HEK293 (cell line): ENCODE measurements around the gene PEX14.

Experiments
- AEBP2 ChIP-seq: fragments of 450-650 bp; formaldehyde crosslinking; IDR thresholded peaks from 2 replicates; pipeline ENCODE4 v1.5.1; 2016; ENCODE audit warnings: missing biosample characterization, missing genetic modification characterization, borderline replicate concordance
- BCL11A ChIP-seq: fragments of 450-650 bp; formaldehyde crosslinking; IDR thresholded peaks from 2 replicates; pipeline ENCODE4 v1.5.1; 2016; ENCODE audit warnings: low read depth, missing biosample characterization, missing genetic modification characterization
- GLI2 ChIP-seq: fragments of 450-650 bp; formaldehyde crosslinking; IDR thresholded peaks from 2 replicates; pipeline ENCODE4; 2017; ENCODE audit warnings: missing biosample characterization, missing genetic modification characterization, low read depth, borderline replicate concordance
- KLF8 ChIP-seq: fragments of 450-650 bp; formaldehyde crosslinking; IDR thresholded peaks from 2 replicates; pipeline ENCODE4 v1.5.1; 2016; ENCODE audit warnings: missing biosample characterization, missing genetic modification characterization
- MZF1 ChIP-seq: fragments of 450-650 bp; formaldehyde crosslinking; IDR thresholded peaks from 2 replicates; pipeline ENCODE4 v1.5.1; 2017; ENCODE audit warnings: missing biosample characterization, missing genetic modification characterization, borderline replicate concordance
- OSR2 ChIP-seq: fragments of 450-650 bp; formaldehyde crosslinking; IDR thresholded peaks from 2 replicates; pipeline ENCODE4 v1.5.1; 2016; ENCODE audit warnings: missing biosample characterization, missing genetic modification characterization
- PRDM2 ChIP-seq: fragments of 450-650 bp; formaldehyde crosslinking; IDR thresholded peaks from 2 replicates; pipeline ENCODE4 v1.5.1; 2016; ENCODE audit warnings: missing biosample characterization, missing genetic modification characterization, borderline replicate concordance
- RBAK ChIP-seq: fragments of 450-650 bp; formaldehyde crosslinking; IDR thresholded peaks from 2 replicates; pipeline ENCODE4 v1.5.1; 2016; ENCODE audit warnings: missing biosample characterization, missing genetic modification characterization
- SCRT1 ChIP-seq: fragments of 450-650 bp; formaldehyde crosslinking; IDR thresholded peaks from 2 replicates; pipeline ENCODE4 v1.5.1; 2016; ENCODE audit warnings: missing biosample characterization, missing genetic modification characterization, borderline replicate concordance
- ZBTB20 ChIP-seq: fragments of 450-650 bp; formaldehyde crosslinking; IDR thresholded peaks from 2 replicates; pipeline ENCODE4 v1.5.1; 2016; ENCODE audit warnings: missing biosample characterization, missing genetic modification characterization
- ZBTB8A ChIP-seq: fragments of 450-650 bp; formaldehyde crosslinking; IDR thresholded peaks from 2 replicates; pipeline ENCODE4 v1.5.1; 2016; ENCODE audit warnings: missing biosample characterization, missing genetic modification characterization
- ZFP37 ChIP-seq: fragments of 450-650 bp; formaldehyde crosslinking; IDR thresholded peaks from 2 replicates; pipeline ENCODE4 v1.5.1; 2016; ENCODE audit warnings: missing biosample characterization, missing genetic modification characterization
- ZFP41 ChIP-seq: fragments of 450-650 bp; formaldehyde crosslinking; IDR thresholded peaks from 2 replicates; pipeline ENCODE4 v1.5.1; 2016; ENCODE audit warnings: missing biosample characterization, missing genetic modification characterization, borderline replicate concordance
- ZNF174 ChIP-seq: fragments of 450-650 bp; formaldehyde crosslinking; IDR thresholded peaks from 2 replicates; pipeline ENCODE4 v1.5.0; 2017; ENCODE audit warnings: missing biosample characterization, mild to moderate bottlenecking, missing genetic modification characterization
- ZNF366 ChIP-seq: fragments of 450-650 bp; formaldehyde crosslinking; conservative IDR thresholded peaks from 2 replicates; pipeline ENCODE4 v1.5.1; 2016; ENCODE audit warnings: missing biosample characterization, missing genetic modification characterization
- ZNF510 ChIP-seq: fragments of 450-650 bp; formaldehyde crosslinking; IDR thresholded peaks from 2 replicates; pipeline ENCODE4 v1.5.1; 2018; ENCODE audit warnings: mild to moderate bottlenecking, missing genetic modification characterization, missing biosample characterization; ENCODE audit not compliant: insufficient replicate concordance
- ZNF529 ChIP-seq: fragments of 450-650 bp; formaldehyde crosslinking; IDR thresholded peaks from 2 replicates; pipeline ENCODE4 v1.5.1; 2017; ENCODE audit warnings: missing genetic modification characterization, missing biosample characterization; ENCODE audit not compliant: insufficient replicate concordance
- ZNF544 ChIP-seq: fragments of 450-650 bp; formaldehyde crosslinking; IDR thresholded peaks from 2 replicates; pipeline ENCODE4 v1.5.0; 2017; ENCODE audit warnings: missing biosample characterization, missing genetic modification characterization
- ZNF560 ChIP-seq: fragments of 450-650 bp; formaldehyde crosslinking; IDR thresholded peaks from 2 replicates; pipeline ENCODE4 v1.5.1; 2017; ENCODE audit warnings: missing biosample characterization, missing genetic modification characterization, borderline replicate concordance
- ZNF580 ChIP-seq: fragments of 450-650 bp; formaldehyde crosslinking; IDR thresholded peaks from 2 replicates; pipeline ENCODE4 v1.5.1; 2016; ENCODE audit warnings: missing biosample characterization, missing genetic modification characterization
- ZNF747 ChIP-seq: fragments of 450-650 bp; formaldehyde crosslinking; IDR thresholded peaks from 2 replicates; pipeline ENCODE4 v1.5.1; 2016; ENCODE audit warnings: missing biosample characterization, missing genetic modification characterization
- TF ChIP-seq, protein P1 (sequence below): fragments of 450-650 bp; formaldehyde crosslinking; IDR thresholded peaks from 2 replicates; pipeline ENCODE4 v1.5.1; 2016; ENCODE audit warnings: missing biosample characterization, missing genetic modification characterization
- TF ChIP-seq, protein P2 (sequence below): fragments of 450-650 bp; formaldehyde crosslinking; IDR thresholded peaks from 2 replicates; pipeline ENCODE4 v1.5.1; 2017; ENCODE audit warnings: missing biosample characterization, missing genetic modification characterization
- TF ChIP-seq, protein P3 (sequence below): fragments of 450-650 bp; formaldehyde crosslinking; IDR thresholded peaks from 2 replicates; pipeline ENCODE4 v1.5.1; 2016; ENCODE audit warnings: missing biosample characterization, missing genetic modification characterization

Gene PEX14

DNA sequence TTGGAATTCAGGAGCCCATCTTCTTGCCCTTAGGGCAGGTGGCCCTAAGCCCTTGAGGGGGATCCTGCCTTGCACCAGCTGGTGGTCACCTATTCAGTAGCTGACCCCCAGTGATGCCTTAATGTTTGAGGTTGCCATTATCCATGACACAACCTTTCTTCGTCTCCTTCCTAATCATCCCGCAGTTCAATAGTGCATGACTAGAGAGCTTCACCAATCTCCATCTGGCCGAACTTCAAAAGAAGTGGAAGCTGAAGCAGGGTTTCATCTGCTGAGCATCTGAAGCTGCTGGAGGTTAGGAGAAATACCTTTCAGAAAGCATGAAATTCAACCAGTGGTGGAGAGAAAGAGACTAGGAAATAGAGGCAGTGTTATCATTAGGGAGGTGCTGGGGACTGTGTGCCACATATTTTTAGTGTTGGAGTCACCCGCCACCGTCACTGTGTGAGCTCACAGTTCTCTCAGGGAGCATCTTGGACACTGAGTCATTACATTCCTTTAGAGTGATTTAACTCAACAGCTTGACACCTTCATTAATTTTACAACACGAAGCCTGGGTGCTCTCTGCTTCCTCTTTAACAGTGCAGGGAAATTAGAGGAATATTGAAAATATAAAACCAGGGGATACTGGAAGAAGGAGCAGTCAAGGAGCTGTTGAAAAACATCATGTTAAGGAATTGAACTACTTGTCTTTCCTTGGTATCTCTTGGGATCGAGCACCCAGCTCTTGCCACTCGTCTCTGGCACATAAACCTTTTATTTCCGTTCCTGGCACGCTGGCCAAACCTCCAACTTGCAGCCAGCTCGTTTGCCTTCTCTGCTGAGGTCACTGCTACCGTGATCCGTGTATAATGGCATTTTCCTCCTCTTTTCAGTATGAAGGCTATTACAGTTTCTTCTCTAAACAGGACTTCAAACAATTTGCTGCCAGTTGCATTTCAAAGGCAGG is 53.6 kb downstream of the PEX14 start (continued):
- peak; percentile 75 for TF ChIP-seq OSR2
- no peak for TF ChIP-seq ZNF580 (tag by site-specific recombination)
- TF ChIP-seq, protein P1, sequence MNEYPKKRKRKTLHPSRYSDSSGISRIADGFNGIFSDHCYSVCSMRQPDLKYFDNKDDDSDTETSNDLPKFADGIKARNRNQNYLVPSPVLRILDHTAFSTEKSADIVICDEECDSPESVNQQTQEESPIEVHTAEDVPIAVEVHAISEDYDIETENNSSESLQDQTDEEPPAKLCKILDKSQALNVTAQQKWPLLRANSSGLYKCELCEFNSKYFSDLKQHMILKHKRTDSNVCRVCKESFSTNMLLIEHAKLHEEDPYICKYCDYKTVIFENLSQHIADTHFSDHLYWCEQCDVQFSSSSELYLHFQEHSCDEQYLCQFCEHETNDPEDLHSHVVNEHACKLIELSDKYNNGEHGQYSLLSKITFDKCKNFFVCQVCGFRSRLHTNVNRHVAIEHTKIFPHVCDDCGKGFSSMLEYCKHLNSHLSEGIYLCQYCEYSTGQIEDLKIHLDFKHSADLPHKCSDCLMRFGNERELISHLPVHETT (tag by site-specific recombination): peak; percentile 91
- TF ChIP-seq RBAK (tag by site-specific recombination): no peak
- peak; percentile 94 for TF ChIP-seq BCL11A
- TF ChIP-seq ZNF544 (tag by site-specific recombination): no peak
- TF ChIP-seq ZNF529: no peak
- no peak for TF ChIP-seq PRDM2
- TF ChIP-seq ZNF174 (tag by site-specific recombination): no peak
- no peak for TF ChIP-seq ZNF510
- no peak for TF ChIP-seq MZF1 (tag by site-specific recombination)
- TF ChIP-seq KLF8: peak; percentile 44; the same call in 1 of the 2 replicates
- TF ChIP-seq ZBTB8A (tag by site-specific recombination): no peak
- peak; percentile 89 for TF ChIP-seq ZNF366
- no peak for TF ChIP-seq ZFP37
- no peak for TF ChIP-seq SCRT1 (tag by site-specific recombination)
- TF ChIP-seq, protein P2, sequence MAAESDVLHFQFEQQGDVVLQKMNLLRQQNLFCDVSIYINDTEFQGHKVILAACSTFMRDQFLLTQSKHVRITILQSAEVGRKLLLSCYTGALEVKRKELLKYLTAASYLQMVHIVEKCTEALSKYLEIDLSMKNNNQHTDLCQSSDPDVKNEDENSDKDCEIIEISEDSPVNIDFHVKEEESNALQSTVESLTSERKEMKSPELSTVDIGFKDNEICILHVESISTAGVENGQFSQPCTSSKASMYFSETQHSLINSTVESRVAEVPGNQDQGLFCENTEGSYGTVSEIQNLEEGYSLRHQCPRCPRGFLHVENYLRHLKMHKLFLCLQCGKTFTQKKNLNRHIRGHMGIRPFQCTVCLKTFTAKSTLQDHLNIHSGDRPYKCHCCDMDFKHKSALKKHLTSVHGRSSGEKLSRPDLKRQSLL: no peak
- no peak for TF ChIP-seq ZFP41 (tag by site-specific recombination)
- no peak for TF ChIP-seq ZNF560 (tag by site-specific recombination)
- no peak for TF ChIP-seq ZNF747 (tag by site-specific recombination)
- no peak for TF ChIP-seq AEBP2 (tag by site-specific recombination)
- no peak for TF ChIP-seq GLI2 (tag by site-specific recombination)
- TF ChIP-seq, protein P3, sequence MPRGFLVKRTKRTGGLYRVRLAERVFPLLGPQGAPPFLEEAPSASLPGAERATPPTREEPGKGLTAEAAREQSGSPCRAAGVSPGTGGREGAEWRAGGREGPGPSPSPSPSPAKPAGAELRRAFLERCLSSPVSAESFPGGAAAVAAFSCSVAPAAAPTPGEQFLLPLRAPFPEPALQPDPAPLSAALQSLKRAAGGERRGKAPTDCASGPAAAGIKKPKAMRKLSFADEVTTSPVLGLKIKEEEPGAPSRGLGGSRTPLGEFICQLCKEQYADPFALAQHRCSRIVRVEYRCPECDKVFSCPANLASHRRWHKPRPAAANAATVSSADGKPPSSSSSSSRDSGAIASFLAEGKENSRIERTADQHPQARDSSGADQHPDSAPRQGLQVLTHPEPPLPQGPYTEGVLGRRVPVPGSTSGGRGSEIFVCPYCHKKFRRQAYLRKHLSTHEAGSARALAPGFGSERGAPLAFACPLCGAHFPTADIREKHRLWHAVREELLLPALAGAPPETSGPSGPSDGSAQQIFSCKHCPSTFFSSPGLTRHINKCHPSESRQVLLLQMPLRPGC: peak; percentile 92
- no peak for TF ChIP-seq ZBTB20 (tag by site-specific recombination)
